Subcutaneous abdominal adipose tissue (tissue), 5 donors: ENCODE measurements around the gene NT5DC2.
A peak's percentile ranks its signal among the peaks of the same experiment; 100 is the strongest.

Source experiments
- H3K27ac ChIP-seq: one replicate; pipeline ENCODE4 v1.7.0; 2013; ENCODE audit warnings: low read depth, mild to moderate bottlenecking, inconsistent platforms, low read length, moderate library complexity
- H3K27me3 ChIP-seq, 5 donors: one replicate each; pipeline ENCODE4 v1.7.0; 2013; ENCODE audit warnings: low read length in 5 of 5, inconsistent platforms in 1 of 5; ENCODE audit not compliant: control insufficient read depth in 5 of 5, insufficient read depth in 4 of 5
- H3K36me3 ChIP-seq, 5 donors: one replicate each; pipeline ENCODE4 v1.7.0; 2013; ENCODE audit warnings: low read length in 5 of 5; ENCODE audit not compliant: control insufficient read depth in 5 of 5, insufficient read depth in 5 of 5
- H3K4me1 ChIP-seq, 5 donors: one replicate each; pipeline ENCODE4 v1.7.0; 2013; ENCODE audit warnings: low read length in 5 of 5, mild to moderate bottlenecking in 3 of 5, moderate library complexity in 1 of 5; ENCODE audit not compliant: control insufficient read depth in 5 of 5, insufficient read depth in 5 of 5
- H3K4me3 ChIP-seq, 5 donors: one replicate each; pipeline ENCODE4 v1.7.0; 2013; ENCODE audit warnings: low read length in 5 of 5, low read depth in 1 of 5
- H3K9ac ChIP-seq, 5 donors: one replicate each; pipeline ENCODE4 v1.7.0; 2013; ENCODE audit warnings: low read length in 5 of 5, mild to moderate bottlenecking in 4 of 5, moderate library complexity in 3 of 5
- H3K9me3 ChIP-seq, 5 donors: one replicate each; pipeline ENCODE4 v1.7.0; 2013; ENCODE audit warnings: low read length in 5 of 5; ENCODE audit not compliant: control insufficient read depth in 5 of 5
- donor health status: healthy.
- donor health status: healthy.
- donor health status: healthy.
- donor health status: healthy.
- donor health status: healthy.

NT5DC2 gene

GRCh38 chr3:52520141-52520667 is 13.5 kb downstream of the NT5DC2 start:
- Histone ChIP-seq H3K4me3 (no peak overlapping the region), H3K36me3 (peaks cover 0 to 94% (median 66%) of the 10 kb centered on the region in 5 donors), H3K9ac (no peak overlapping the region), H3K9me3 (no peaks in the 10 kb centered on the region), H3K27me3 (no peaks in the 10 kb centered on the region), H3K27ac (no peak overlapping the region), H3K4me1 (peaks cover 2 to 16% (median 10%) of the 10 kb centered on the region in 5 donors)

GRCh38 chr3:52519445-52520140 is 14.1 kb downstream of the NT5DC2 start:
- H3K27ac ChIP-seq: no peak overlapping the region
- H3K9me3 ChIP-seq: no peaks in the 10 kb centered on the region
- peaks cover 0 to 96% (median 71%) of the 10 kb centered on the region in 5 donors for H3K36me3 ChIP-seq
- no peak overlapping the region for H3K9ac ChIP-seq
- H3K4me1 ChIP-seq: peaks cover 0 to 9% (median 6%) of the 10 kb centered on the region in 5 donors
- no peaks in the 10 kb centered on the region for H3K27me3 ChIP-seq
- no peak overlapping the region for H3K4me3 ChIP-seq

GRCh38 chr3:52518723-52519444 is 14.8 kb downstream of the NT5DC2 start:
- Histone ChIP-seq H3K36me3 (peaks cover 0 to 96% (median 71%) of the 10 kb centered on the region in 5 donors), H3K4me1 (peaks cover 0 to 4% (median 2%) of the 10 kb centered on the region in 5 donors), H3K4me3 (peak overlapping the region in 2 of 5 donors; percentile 12 to 22), H3K27ac (no peak overlapping the region), H3K9me3 (no peaks in the 10 kb centered on the region), H3K9ac (no peak overlapping the region), H3K27me3 (no peaks in the 10 kb centered on the region)

- peaks cover 0 to 96% (median 68%) of the 10 kb centered on the region in 5 donors for H3K36me3 ChIP-seq
- H3K4me3 ChIP-seq: peak overlapping the region in 2 of 5 donors; percentile 12 to 22
Measured at GRCh38 chr3:52517796-52518722, 15.6 kb downstream of the NT5DC2 start.

GRCh38 chr3:52516509-52517195 is 17.0 kb downstream of the NT5DC2 start:
- Histone ChIP-seq H3K4me1 (peaks cover 0 to 4% (median 2%) of the 10 kb centered on the region in 5 donors), H3K27ac (no peak overlapping the region), H3K36me3 (peaks cover 0 to 97% (median 58%) of the 10 kb centered on the region in 5 donors), H3K9me3 (no peaks in the 10 kb centered on the region), H3K9ac (no peak overlapping the region), H3K27me3 (no peaks in the 10 kb centered on the region), H3K4me3 (no peak overlapping the region)

More at GRCh38 chr3:52517796-52518722, 15.6 kb downstream of the NT5DC2 start:
- no peaks in the 10 kb centered on the region for H3K9me3 ChIP-seq
- H3K9ac ChIP-seq: peak overlapping the region in 1 of 5 donors; percentile 39
- H3K27ac ChIP-seq: no peak overlapping the region
- H3K4me1 ChIP-seq: peaks cover 0 to 4% (median 2%) of the 10 kb centered on the region in 5 donors
- no peaks in the 10 kb centered on the region for H3K27me3 ChIP-seq

- peaks cover 0 to 4% (median 2%) of the 10 kb centered on the region in 5 donors for H3K4me1 ChIP-seq
- no peak overlapping the region for H3K9ac ChIP-seq
- no peaks in the 10 kb centered on the region for H3K27me3 ChIP-seq
- no peak overlapping the region for H3K4me3 ChIP-seq
- H3K36me3 ChIP-seq: peaks cover 0 to 97% (median 55%) of the 10 kb centered on the region in 5 donors
- no peak overlapping the region for H3K27ac ChIP-seq
- H3K9me3 ChIP-seq: no peaks in the 10 kb centered on the region
Measured at GRCh38 chr3:52515192-52515591, 18.5 kb downstream of the NT5DC2 start.

- no peak overlapping the region for H3K4me3 ChIP-seq
- no peaks in the 10 kb centered on the region for H3K9me3 ChIP-seq
- peaks cover 0 to 97% (median 55%) of the 10 kb centered on the region in 5 donors for H3K36me3 ChIP-seq
- no peaks in the 10 kb centered on the region for H3K27me3 ChIP-seq
- peaks cover 0 to 4% (median 2%) of the 10 kb centered on the region in 5 donors for H3K4me1 ChIP-seq
- no peak overlapping the region for H3K27ac ChIP-seq
- H3K9ac ChIP-seq: no peak overlapping the region
Measured at GRCh38 chr3:52514576-52514975, 19.1 kb downstream of the NT5DC2 start.

GRCh38 chr3:52513281-52513680 is 20.4 kb downstream of the NT5DC2 start:
- Histone ChIP-seq H3K9me3 (no peaks in the 10 kb centered on the region), H3K4me3 (no peak overlapping the region), H3K27ac (no peak overlapping the region), H3K36me3 (peaks cover 0 to 96% (median 55%) of the 10 kb centered on the region in 5 donors), H3K9ac (no peak overlapping the region), H3K4me1 (peaks cover 0 to under 1% (median 0%) of the 10 kb centered on the region in 5 donors), H3K27me3 (no peaks in the 10 kb centered on the region)

GRCh38 chr3:52512727-52513126 is 20.9 kb downstream of the NT5DC2 start:
- H3K27me3 ChIP-seq: no peaks in the 10 kb centered on the region
- no peak overlapping the region for H3K9ac ChIP-seq
- H3K9me3 ChIP-seq: no peaks in the 10 kb centered on the region
- H3K36me3 ChIP-seq: peaks cover 0 to 96% (median 56%) of the 10 kb centered on the region in 5 donors
- H3K27ac ChIP-seq: no peak overlapping the region
- no peak overlapping the region for H3K4me3 ChIP-seq
- no peaks in the 10 kb centered on the region for H3K4me1 ChIP-seq
